KG1 (cell line): ENCODE measurements around the gene CES3.
A peak's percentile ranks its signal among the peaks of the same experiment; 100 is the strongest.

Experiments
- DNase-seq: peaks from one replicate; lab custom pipeline; 2025; lab: John Stamatoyannopoulos, UW

CES3 gene

DNA sequence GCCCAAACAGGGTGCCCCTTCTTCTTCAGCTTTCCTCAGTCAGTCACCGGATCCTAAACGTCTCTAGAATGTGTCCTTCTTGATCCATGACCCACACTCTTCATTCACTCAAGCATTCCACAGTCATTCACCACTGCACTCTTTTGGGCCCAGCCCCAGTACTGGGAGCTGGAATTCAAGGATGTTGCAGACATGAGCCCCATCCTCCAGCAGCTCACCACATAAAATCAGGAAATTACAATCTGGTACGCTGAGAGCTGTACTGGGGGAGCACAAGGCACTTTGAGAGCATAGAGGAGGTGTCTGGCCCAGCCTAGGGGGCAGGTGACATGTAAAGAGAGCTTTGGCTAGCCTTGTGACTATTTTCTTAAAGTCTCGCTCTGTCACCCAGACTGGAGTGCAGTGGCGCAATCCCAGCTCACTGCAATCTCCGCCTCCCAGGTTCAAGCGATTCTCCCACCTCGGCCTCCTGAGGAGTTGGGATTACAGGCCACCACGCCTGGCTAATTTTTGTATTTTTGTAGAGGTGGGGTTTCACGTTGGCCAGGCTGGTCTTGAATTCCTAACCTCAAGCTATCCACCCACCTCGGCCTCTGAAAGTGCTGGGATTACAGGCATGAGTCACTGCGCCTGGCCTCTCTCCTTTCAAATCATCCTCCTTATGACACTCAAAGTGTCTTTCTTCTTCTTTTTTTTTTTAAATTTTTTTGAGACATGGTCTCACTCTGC is 46.0 kb downstream of the CES3 start:
- DNase-seq: no peak

- DNase-seq: no peak
Observed at GRCh38 chr16:67009158-67009557, 48.1 kb downstream of the CES3 start.

- no peak for DNase-seq
Observed at GRCh38 chr16:67011274-67011673, 50.2 kb downstream of the CES3 start.

GRCh38 chr16:67013233-67013822 is 52.3 kb downstream of the CES3 start:
- no peak for DNase-seq

DNA sequence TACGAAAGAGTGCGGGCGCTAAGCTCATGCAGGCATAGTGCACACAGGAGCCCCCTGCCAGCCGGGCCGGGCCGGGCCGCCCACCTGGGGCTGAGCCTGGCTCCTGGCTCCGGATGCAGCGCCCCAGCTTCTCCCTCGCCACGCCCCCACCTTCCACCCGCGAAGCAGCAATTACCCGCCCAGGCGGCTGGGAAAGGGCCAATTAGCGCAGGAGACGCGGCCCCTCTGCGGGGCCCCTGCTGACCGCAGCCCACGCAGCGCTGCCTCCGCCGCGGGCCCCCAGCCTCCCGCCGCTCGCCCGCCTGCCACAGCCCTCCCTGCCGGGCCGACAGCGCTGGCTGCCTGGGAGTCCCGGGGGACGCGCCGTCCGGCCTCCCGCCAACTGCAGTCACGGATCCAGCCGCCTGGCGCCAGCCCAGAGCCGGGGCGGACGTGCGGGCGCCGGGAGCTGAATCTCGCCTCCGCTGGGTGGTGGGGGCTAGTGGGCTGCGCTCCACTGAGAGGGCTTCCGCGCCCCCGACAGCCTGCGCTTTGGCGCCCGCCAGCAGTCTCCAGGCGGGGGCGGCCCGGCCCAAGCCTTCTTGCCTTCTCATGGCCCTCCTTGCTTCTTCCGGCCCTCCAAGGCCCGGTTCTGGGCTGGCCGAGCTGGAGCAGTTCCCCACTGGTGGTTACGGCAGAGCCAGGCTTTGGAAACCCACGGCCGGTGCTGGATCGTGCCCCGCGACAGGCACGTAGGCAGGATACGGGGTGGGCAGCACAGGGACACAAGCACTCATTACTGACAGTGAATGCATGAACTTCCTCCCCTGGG is 53.0 kb downstream of the CES3 start:
- DNase-seq: no peak

GRCh38 chr16:67014634-67015312 is 53.7 kb downstream of the CES3 start:
- no peak for DNase-seq

DNA sequence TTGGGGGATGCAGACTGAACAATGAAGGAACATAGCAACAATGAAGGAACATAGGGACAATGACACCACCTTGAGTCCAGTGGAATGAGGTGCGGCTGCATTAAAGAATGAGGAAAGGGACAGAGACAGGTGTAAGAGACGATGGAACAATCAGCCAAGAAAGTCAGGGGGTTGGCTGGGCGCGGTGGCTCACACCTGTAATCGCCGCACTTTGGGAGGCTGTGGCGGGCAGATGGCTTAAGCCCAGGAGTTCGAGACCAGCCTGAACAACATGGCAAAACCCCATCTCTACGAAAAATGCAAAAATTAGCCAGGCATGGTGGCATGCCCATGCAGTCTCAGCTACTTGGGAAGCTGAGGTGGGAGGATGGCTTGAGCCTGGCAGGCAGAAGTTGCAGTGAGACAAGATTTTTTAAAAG is 54.3 kb downstream of the CES3 start:
- no peak for DNase-seq

GRCh38 chr16:67016143-67016542 is 55.1 kb downstream of the CES3 start:
- no peak for DNase-seq

DNA sequence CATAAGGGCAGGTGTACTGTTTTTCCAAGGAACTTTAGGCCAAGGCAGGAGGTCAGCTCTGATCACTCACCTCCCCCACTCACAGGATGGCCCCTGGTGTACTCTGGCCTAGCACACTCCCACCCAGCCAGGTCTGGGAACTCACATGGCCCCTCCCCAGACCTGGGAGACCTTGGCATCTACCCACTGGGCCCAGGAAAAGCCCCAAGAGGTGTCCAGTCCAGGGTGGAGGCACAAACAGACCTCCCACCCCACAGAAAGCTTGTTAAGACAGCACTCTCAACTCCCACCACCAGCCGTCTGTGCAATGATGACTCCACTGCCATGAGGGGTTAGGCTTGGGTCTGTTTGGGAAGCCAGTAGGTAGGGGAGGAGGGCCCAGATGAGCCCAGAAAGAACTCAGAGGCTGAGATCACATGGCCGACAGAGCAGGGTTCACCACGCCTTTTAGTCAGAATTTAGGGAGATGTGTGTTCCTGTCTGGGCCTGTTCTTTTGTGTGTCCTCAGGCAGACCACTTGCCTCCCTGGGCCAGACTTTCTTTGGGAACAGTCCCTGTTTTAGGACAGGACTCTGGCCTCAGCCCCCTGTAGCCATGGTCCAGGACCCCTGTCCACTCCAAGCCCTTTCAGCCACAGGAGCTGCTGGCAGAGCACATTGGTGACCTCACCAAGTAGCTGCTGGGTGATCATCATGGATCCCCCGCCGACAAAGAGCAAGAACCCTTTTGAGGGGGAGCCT is 55.8 kb downstream of the CES3 start:
- DNase-seq: no peak

- no peak for DNase-seq
Observed at GRCh38 chr16:67017421-67017750, 56.3 kb downstream of the CES3 start.

DNA sequence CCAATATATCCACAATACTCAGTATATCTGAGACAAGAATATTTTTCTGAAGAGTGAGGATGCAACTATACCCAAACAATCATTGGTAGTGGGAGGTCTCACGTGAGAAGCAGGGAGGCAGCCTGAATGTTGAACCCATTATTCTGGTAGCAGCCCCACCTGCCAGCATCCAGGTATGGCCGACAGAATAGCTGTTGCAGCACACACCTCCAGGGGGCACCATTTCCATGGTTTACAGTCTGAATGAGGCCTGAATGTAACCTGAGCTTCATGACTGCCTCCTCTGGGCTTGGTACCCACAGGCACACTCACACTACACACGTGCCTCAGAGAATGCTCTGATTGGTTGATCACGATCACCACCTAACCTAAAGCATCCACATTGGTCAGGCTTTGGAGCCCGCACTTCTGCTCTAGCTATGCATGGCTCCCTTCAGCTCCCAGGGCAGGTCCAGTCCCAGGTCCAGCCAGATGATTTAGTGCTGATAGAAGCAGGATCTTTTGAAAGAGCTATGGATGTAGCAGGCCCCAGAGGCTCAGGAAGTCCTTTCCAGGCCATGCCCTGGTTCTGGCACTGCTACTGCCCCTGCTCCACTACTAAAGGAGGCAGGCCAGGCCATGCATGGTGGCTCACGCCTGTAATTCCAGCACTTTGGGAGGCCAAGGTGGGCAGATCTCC is 56.9 kb downstream of the CES3 start:
- peak; percentile 53 for DNase-seq

- DNase-seq: no peak
Observed at GRCh38 chr16:67019171-67019570, 58.1 kb downstream of the CES3 start.

- no peak for DNase-seq
Observed at GRCh38 chr16:67021321-67021720, 60.3 kb downstream of the CES3 start.

- DNase-seq: no peak
Observed at GRCh38 chr16:67022531-67023214, 61.6 kb downstream of the CES3 start.

DNA sequence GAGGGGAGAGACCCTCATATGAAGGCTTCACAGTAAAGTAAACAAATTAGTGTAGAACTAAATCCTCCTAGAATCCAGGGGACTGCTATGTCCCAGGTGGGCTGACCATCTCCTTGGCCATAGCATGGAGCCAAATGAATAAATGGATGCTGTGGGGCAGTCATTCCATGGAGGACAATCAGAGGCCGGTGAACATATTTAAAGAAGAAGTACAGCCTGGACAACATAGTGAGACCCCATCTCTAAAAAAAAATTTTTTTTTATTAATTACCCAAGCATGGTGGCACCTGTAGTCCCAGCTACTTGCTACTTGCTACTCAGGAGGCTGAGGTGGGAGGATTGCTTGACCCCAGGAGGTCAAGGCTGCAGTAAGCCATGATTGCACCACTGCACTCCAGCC is 62.6 kb downstream of the CES3 start:
- no peak for DNase-seq
